A673 (cell line): ENCODE data around the gene ZNF296.

Source experiments
- CTCF ChIP-seq: fragments of 300-800, 200-600 bp; sonication (generic); conservative IDR thresholded peaks from 2 replicates; pipeline ENCODE4 v1.5.1; 2017; ENCODE audit warnings: low read depth, mild to moderate bottlenecking, antibody characterized with exemption, low read length, moderate library complexity, mixed read lengths
- EZH2 ChIP-seq: fragments of 200-600 bp; sonication (generic); IDR thresholded peaks from 2 replicates; pipeline ENCODE4 v1.6.1; 2017; ENCODE audit warnings: borderline replicate concordance, low read depth, mild to moderate bottlenecking, mixed read lengths, antibody characterized with exemption, low read length; ENCODE audit not compliant: poor library complexity, severe bottlenecking

GRCh38 chr19:45045671-45046353, 30.5 kb downstream of the ZNF296 start:
- no peak for TF ChIP-seq CTCF
- no peak for TF ChIP-seq EZH2
